OCI-LY3 (cell line): ENCODE measurements around the gene LPP.

Experiments
- CTCF ChIP-seq: fragments of 200-600, 300-600 bp; sonication (generic); IDR thresholded peaks from 2 replicates; pipeline ENCODE4 v1.5.1; 2014; ENCODE audit warnings: antibody characterized with exemption, low read length, low read depth
- EZH2phosphoT487 ChIP-seq: fragments of 200-600 bp; shearing (Covaris generic); IDR thresholded peaks from 2 replicates; pipeline ENCODE4 v1.6.1; 2018; ENCODE audit warnings: antibody characterized with exemption, mixed run types, low read depth

GRCh38 chr3:188111002-188111584 is 42.9 kb upstream of the LPP start:
- no peak for TF ChIP-seq CTCF
- no peak for TF ChIP-seq EZH2phosphoT487
